HG02852 (cell line): Measurements from ENCODE around the gene STAG1.
"Not testable (repeated sequence)": the region's sequence is repeated elsewhere in the genome, so short reads cannot be mapped to it uniquely, and the experiment has no call there.

Experiments
- ATAC-seq: cut with Tn5 transposase; IDR thresholded peaks from one replicate; pipeline ENCODE4 v1.9.1; 2021; ENCODE audit warnings: mild to moderate bottlenecking, moderate library complexity; ENCODE audit not compliant: unreplicated experiment

Gene STAG1

GRCh38 chr3:136604961-136605360 is 147.2 kb downstream of the STAG1 start:
- ATAC-seq: no peak

- no peak for ATAC-seq
These were observed 149.4 kb downstream of the STAG1 start for GRCh38 chr3:136602818-136603217.

- ATAC-seq: no peak
These were observed 156.1 kb downstream of the STAG1 start for GRCh38 chr3:136595913-136596697.

- ATAC-seq: no peak
These were observed 165.6 kb downstream of the STAG1 start for GRCh38 chr3:136586580-136586979.

DNA sequence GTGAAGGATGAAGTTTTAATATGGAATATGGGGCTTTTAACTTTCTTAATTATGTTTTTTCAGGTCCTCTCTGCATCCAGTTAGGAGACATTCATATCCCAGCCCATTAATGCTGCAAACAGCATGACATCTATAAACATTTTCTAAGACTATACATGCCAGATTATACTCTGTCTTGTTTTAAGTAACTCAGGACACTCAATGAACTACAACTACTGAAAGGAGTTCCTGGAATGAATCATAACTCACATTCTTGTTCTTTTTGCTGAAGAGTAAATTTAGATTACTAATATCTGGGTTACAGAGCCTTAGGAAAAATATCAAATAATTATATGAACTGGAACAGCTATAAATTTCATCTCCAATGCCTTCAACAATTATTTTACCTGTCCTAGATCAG is 167.4 kb downstream of the STAG1 start:
- no peak for ATAC-seq

GRCh38 chr3:136583823-136584222 is 168.4 kb downstream of the STAG1 start:
- no peak for ATAC-seq

DNA sequence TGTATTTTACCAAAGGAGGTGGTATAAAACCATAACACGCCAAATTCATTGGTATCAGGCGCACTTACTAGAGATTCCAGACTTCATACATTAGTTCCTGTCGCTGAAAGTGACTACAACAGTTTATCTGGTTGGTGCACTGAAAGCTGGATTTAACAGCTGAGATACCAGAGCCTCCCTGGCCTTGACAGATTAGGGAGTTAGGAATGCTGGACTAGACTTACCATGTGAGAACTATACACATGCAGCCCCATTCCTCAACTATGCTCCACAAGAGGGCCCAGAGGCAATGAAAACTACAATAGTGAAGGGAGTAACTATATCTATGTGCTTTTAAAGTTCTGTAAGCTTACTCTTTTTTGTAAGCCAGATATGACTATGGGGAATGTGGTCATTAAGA is 174.4 kb downstream of the STAG1 start:
- no peak for ATAC-seq

DNA sequence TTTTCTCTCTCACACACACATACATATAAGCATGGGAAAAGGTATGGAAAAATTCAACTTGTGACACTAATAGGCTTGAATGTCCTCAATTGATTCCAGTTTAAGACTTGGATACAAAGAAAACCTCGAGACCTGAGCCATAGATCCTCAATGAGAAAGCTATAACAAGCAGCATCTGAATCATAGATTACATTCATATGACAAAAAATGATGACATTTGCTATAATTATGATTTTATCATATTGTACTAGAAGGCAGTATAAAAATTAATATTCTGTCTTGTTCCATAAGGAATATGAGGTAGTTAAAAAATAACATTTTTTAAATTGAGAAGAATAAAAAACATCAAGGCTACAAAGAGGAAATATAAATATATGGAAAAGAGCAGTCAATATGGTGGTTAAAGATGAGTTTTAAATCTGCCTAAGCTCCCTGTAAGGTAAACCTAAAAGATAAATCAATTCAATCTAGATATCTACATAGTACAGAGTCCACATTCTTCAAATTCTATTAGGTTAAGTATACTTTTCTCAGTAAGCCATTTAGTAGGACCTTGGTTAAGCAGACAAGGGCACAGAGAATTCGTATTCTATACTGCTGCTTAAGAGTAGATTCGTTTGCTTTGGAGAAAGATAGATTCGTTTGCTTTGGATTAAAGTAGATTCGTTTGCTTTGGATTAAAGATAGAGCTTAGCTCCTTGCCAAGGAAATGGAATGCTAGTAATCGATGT is 175.7 kb downstream of the STAG1 start:
- no peak for ATAC-seq

DNA sequence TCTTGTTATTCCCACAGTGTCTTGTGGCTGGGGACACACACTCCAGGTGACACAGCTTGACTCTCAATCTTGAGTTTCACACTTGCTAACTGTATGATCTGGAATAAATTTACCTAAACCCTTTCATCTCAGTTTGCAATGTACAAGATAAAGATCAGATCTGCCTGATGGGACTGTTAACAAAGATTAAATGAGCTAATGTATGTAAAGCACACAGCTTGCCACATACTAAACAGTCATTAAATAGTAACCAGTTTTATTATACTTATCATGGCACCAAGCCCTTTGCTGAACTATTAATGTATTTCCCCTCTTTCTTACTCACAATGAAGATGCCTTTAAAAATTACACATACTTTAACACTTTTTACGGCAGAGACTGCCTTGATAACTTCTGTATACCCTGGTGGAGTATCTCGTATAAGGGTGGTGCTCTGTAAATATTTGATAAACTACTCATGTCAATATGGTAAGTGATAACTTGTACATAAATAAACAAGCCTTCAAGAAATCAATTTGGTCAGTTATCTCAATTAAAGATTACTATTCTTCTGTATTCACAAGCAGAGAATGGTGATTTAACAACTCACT is 184.5 kb downstream of the STAG1 start:
- ATAC-seq: no peak

GRCh38 chr3:136564962-136565361 is 187.2 kb downstream of the STAG1 start:
- not testable (repeated sequence) for ATAC-seq

DNA sequence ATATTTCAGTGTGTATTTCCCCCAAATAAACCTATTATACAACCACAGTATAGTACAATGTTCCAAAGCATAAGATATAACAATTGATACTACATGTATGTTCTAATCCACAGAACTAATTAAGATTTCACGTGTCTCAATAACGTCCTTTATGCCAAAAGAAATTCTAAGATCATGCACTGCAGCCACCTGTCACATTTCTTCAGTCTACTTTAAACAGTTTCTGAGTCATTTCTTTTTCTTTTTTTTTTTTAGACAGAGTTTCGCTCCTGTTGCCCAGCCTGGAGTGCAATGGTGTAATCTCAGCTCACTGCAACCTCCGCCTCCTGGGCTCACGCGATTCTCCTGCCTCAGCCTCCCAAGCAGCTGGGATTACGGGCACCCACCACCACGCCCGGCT is 190.2 kb downstream of the STAG1 start:
- no peak for ATAC-seq

- no peak for ATAC-seq
These were observed 192.3 kb downstream of the STAG1 start for GRCh38 chr3:136559896-136560295.

- ATAC-seq: not testable (repeated sequence)
These were observed 202.7 kb downstream of the STAG1 start for GRCh38 chr3:136549461-136549860.

DNA sequence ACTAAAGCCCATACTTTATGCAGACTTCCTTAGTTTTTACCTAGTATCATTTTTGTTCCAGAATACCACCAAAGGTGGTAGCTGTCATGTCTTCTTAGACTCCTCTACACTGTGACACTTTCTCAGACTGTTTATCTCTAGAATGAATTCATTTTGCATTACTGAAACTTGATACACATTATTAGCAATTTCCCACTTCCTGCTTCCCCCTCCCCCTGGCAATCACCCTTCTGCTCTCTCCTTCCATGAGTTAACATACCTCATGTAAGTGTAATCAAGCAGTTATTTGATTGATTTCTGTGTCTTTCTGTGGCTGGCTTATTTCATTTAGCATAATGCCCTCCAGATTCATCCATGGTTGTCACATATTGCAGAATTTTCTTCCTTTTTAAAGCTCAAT is 204.9 kb downstream of the STAG1 start:
- ATAC-seq: no peak

DNA sequence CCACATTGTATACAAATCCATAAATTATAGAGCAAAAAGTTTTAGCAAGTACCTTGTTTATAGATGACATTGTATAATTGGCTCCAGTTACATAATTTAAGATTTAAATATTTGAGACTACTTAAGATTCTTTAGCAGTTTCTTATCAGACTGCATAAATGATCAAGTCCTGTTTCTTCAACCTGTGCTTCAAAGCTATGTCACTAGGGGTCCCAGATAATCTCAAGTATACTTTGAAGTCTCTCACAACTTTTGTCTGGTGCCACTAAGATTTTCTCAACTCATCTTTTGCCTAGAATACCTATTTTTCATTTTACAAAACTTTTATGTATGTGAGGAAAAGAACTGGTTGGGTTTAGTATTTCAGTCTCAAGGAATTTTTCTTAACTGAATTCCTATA is 205.5 kb downstream of the STAG1 start:
- no peak for ATAC-seq

GRCh38 chr3:136545664-136546268 is 206.4 kb downstream of the STAG1 start:
- ATAC-seq: no peak

DNA sequence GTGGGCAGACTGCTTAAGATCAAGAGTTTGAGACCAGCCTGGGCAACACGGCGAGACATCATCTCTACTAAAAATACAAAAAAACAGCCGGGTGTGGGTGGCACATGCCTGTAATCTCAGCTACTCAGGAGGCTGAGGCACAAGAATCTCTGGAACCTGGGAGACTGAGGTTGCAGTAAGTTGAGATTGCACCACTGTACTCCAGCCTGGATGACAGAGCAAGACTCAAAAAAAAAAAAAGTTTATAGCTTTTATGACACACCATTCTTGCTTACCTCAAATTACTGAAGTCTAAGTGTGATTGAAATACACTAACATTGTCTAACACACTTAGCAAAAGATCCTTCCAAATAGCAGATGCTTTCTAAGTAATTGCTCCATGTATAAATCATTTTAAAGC is 207.6 kb downstream of the STAG1 start:
- ATAC-seq: no peak

GRCh38 chr3:136543385-136543784 is 208.8 kb downstream of the STAG1 start:
- no peak for ATAC-seq

GRCh38 chr3:136535906-136536305 is 216.3 kb downstream of the STAG1 start:
- no peak for ATAC-seq

- ATAC-seq: no peak
These were observed 219.4 kb downstream of the STAG1 start for GRCh38 chr3:136532766-136533165.

DNA sequence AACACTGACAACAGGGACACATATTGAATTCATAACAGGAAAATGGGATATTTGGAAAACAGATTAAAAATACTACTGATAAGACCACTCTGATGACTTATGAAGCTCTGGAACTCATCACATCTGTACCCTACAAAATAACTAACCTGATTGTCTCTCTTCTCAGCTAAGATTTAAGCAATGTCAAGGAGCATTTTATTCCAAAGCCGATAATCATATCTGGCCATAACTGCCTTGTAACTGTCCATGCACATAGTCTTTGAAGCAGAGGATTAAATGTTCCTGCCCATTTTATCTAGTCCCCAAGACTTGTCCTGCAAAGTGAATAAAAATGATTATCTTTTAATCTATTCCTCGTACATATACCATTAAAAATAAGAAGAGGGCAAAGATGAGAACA is 234.1 kb downstream of the STAG1 start:
- no peak for ATAC-seq

DNA sequence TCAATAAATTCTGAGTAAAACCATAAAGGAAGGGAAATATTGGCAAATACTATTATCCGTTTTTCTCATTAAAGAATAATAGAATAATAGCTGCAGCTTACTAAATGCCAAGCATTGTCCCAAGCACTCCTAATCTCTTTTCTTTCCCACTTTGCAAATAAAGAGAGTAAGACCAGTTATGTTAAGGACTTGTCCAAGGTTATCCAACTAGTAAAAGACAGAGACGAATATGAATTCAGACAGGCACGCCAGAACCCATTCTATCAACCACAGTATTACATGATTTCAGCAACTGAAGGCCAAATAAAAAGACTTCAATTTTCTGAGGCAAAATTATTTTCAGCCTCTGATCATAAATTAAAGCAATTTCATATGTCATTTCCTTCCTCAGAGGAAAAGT is 235.5 kb downstream of the STAG1 start:
- no peak for ATAC-seq
